Body of pancreas (tissue), 4 donors: Measurements from ENCODE around the gene CCDC85A.

Source experiments
- CTCF ChIP-seq, 7 experiments: fragments of 450-650 bp in 4 of 7; fragments of 200-600 bp in 3 of 7; sonication (generic) in 3 of 7; IDR thresholded peaks; one replicate each; pipeline ENCODE4 v1.5.1; 2016 to 2019; ENCODE audit warnings: antibody characterized with exemption in 7 of 7
- POLR2A ChIP-seq, 3 donors: fragments of 450-650 bp; IDR thresholded peaks; one replicate each; pipeline ENCODE4 v1.6.1; 2016; ENCODE audit warnings: antibody characterized with exemption in 3 of 3, mild to moderate bottlenecking in 2 of 3

GRCh38 chr2:56309626-56310170 lies 125.9 kb downstream of the CCDC85A start:
- TF ChIP-seq POLR2A (IDR thresholded peaks at IDR 0.05) = no peak
- no peak for TF ChIP-seq CTCF (IDR thresholded peaks at IDR 0.05)
